Neuronal stem cell (in vitro differentiated cells): Measurements from ENCODE around the gene ZNF177.

ENCODE experiments used
- DNase-seq: peaks from one replicate; pipeline ENCODE4 v3.0.0-alpha.2; 2013; ENCODE audit warnings: low spot score
- H2AFZ ChIP-seq: one replicate; pipeline ENCODE4 v1.6.1; 2013; ENCODE audit warnings: mild to moderate bottlenecking, low read length, inconsistent platforms
- H2AK5ac ChIP-seq: 2 replicates; pipeline ENCODE4 v1.6.1; 2013; ENCODE audit warnings: low read depth, mild to moderate bottlenecking, inconsistent platforms, low read length, moderate library complexity, mixed read lengths
- H2BK120ac ChIP-seq: 2 replicates; pipeline ENCODE4 v1.6.1; 2013; ENCODE audit warnings: low read depth, mild to moderate bottlenecking, inconsistent platforms, low read length, moderate library complexity, mixed read lengths
- H2BK12ac ChIP-seq: one replicate; pipeline ENCODE4 v1.6.1; 2013; ENCODE audit warnings: low read length, inconsistent platforms
- H2BK15ac ChIP-seq: 2 replicates; pipeline ENCODE4 v1.6.1; 2013; ENCODE audit warnings: mild to moderate bottlenecking, low read length, inconsistent platforms, mixed read lengths
- H2BK5ac ChIP-seq: one replicate; pipeline ENCODE4 v1.6.1; 2013; ENCODE audit warnings: inconsistent platforms, mild to moderate bottlenecking, low read length, moderate library complexity
- H3K14ac ChIP-seq: one replicate; pipeline ENCODE4 v1.6.1; 2013; ENCODE audit warnings: low read length, inconsistent platforms
- H3K18ac ChIP-seq: 2 replicates; pipeline ENCODE4 v1.6.1; 2013; ENCODE audit warnings: low read length, inconsistent platforms
- H3K23ac ChIP-seq: 2 replicates; pipeline ENCODE4 v1.6.1; 2013; ENCODE audit warnings: low read depth, mild to moderate bottlenecking, mixed read lengths, low read length, inconsistent platforms; ENCODE audit not compliant: poor library complexity
- H3K27ac ChIP-seq: replicated peaks from 3 replicates; pipeline ENCODE4 v1.5.1; 2013; ENCODE audit warnings: low read length, inconsistent platforms
- H3K27me3 ChIP-seq, 3 experiments: 2 replicates each; pipeline ENCODE4 v1.6.1; 2013; ENCODE audit warnings: low read length in 3 of 3, mild to moderate bottlenecking in 2 of 3, inconsistent platforms in 1 of 3, low read depth in 1 of 3, mixed read lengths in 1 of 3, moderate library complexity in 1 of 3; ENCODE audit not compliant: control insufficient read depth in 3 of 3, insufficient read depth in 3 of 3
- H3K36me3 ChIP-seq, 2 donors: replicated peaks in 1 of 2; 2 replicates each; pipeline ENCODE4 v1.6.1; 2013; ENCODE audit warnings: low read length in 2 of 2; ENCODE audit not compliant: control insufficient read depth in 2 of 2, insufficient read depth in 2 of 2
- H3K4ac ChIP-seq: 2 replicates; pipeline ENCODE4 v1.6.1; 2013; ENCODE audit warnings: inconsistent platforms, mild to moderate bottlenecking, low read length, moderate library complexity
- H3K4me1 ChIP-seq, 2 donors: 1 replicate in 1 of 2; 2 replicates in 1 of 2; pipeline ENCODE4 v1.6.1; 2013; ENCODE audit warnings: low read length in 2 of 2, low read depth in 1 of 2; ENCODE audit not compliant: control insufficient read depth in 2 of 2, insufficient read depth in 1 of 2
- H3K4me2 ChIP-seq: one replicate; pipeline ENCODE4 v1.6.1; 2013; ENCODE audit warnings: mild to moderate bottlenecking, low read length, inconsistent platforms; ENCODE audit not compliant: insufficient read depth, poor library complexity, severe bottlenecking
- H3K4me3 ChIP-seq, 2 donors: 2 replicates each; pipeline ENCODE4 v1.5.1; 2013; ENCODE audit warnings: low read length in 2 of 2, mild to moderate bottlenecking in 2 of 2, inconsistent platforms in 1 of 2, moderate library complexity in 1 of 2
- H3K79me1 ChIP-seq: one replicate; pipeline ENCODE4 v1.6.1; 2013; ENCODE audit warnings: low read depth, mild to moderate bottlenecking, inconsistent platforms, low read length, moderate library complexity
- H3K9ac ChIP-seq: one replicate; pipeline ENCODE4 v1.6.1; 2013; ENCODE audit warnings: mild to moderate bottlenecking, low read depth, low read length, inconsistent platforms; ENCODE audit not compliant: poor library complexity
- H3K9me3 ChIP-seq, 2 donors: replicated peaks in 1 of 2; 2 replicates each; pipeline versions ENCODE3 to v1.6.1; 2013; ENCODE audit warnings: low read length in 2 of 2, mild to moderate bottlenecking in 2 of 2, inconsistent platforms in 1 of 2, low read depth in 1 of 2, mixed read lengths in 1 of 2, moderate library complexity in 1 of 2; ENCODE audit not compliant: control insufficient read depth in 2 of 2, insufficient read depth in 1 of 2
- H4K8ac ChIP-seq: one replicate; pipeline ENCODE4 v1.6.1; 2013; ENCODE audit warnings: low read depth, mild to moderate bottlenecking, inconsistent platforms, low read length, moderate library complexity
- H4K91ac ChIP-seq: one replicate; pipeline ENCODE4 v1.6.1; 2013; ENCODE audit warnings: low read length, low read depth, mild to moderate bottlenecking, inconsistent platforms; ENCODE audit not compliant: poor library complexity
- WGBS, 2 donors: extraction: QIAGEN DNeasy Blood & Tissue Kit; methylation state at CpG; one replicate each; pipeline ENCODE4 v1.1.7; 2013; ENCODE audit warnings: missing lambda C conversion rate in 2 of 2, mixed read lengths in 1 of 2; ENCODE audit not compliant: insufficient read length in 2 of 2, insufficient replicate concordance in 1 of 2; ENCODE audit errors: extremely low coverage in 2 of 2; 5-methylcytosine and 5-hydroxymethylcytosine counted together

The ZNF177 gene

GRCh38 chr19:9348671-9349070 is 14.1 kb upstream of the ZNF177 start:
- no peak overlapping the region for H2BK5ac ChIP-seq
- no peak for DNase-seq
- H3K23ac ChIP-seq: no peak overlapping the region
- H3K4me2 ChIP-seq: no peak overlapping the region
- peaks cover 3 to 13% of the 10 kb centered on the region in 2 donors for H3K36me3 ChIP-seq
- no peak overlapping the region for H4K91ac ChIP-seq
- no peak overlapping the region for H3K18ac ChIP-seq
- no peak overlapping the region for H2BK120ac ChIP-seq
- no peak overlapping the region for H3K4ac ChIP-seq
- no peak overlapping the region for H2BK15ac ChIP-seq
- H3K9me3 ChIP-seq: peaks cover 22 to 68% of the 10 kb centered on the region in 2 donors
- no CpG with 5 or more reads among the region's 22 CpGs for WGBS, 2 donors
- no peak overlapping the region for H4K8ac ChIP-seq
- no peak overlapping the region for H2AK5ac ChIP-seq
- H2BK12ac ChIP-seq: no peak overlapping the region
- no peak overlapping the region for H3K14ac ChIP-seq
- no peak overlapping the region for H3K9ac ChIP-seq
- H3K4me1 ChIP-seq: no peaks in the 10 kb centered on the region
- no peak overlapping the region for H3K4me3 ChIP-seq
- H3K27me3 ChIP-seq: no peaks in the 10 kb centered on the region
- H2AFZ ChIP-seq: no peak overlapping the region
- H3K79me1 ChIP-seq: no peaks in the 10 kb centered on the region
- H3K27ac ChIP-seq: no peak overlapping the region

GRCh38 chr19:9352505-9352904 is 10.3 kb upstream of the ZNF177 start:
- Histone ChIP-seq H3K4ac (no peak overlapping the region), H3K23ac (no peak overlapping the region), H2BK5ac (no peak overlapping the region), H3K9me3 (peaks cover 26 to 64% of the 10 kb centered on the region in 2 donors), H3K36me3 (peaks cover under 1 to 6% of the 10 kb centered on the region in 2 donors), H3K4me3 (no peak overlapping the region), H3K27me3 (no peaks in the 10 kb centered on the region), H3K4me2 (no peak overlapping the region), H2BK15ac (no peak overlapping the region), H4K91ac (no peak overlapping the region), H3K18ac (no peak overlapping the region), H3K4me1 (no peaks in the 10 kb centered on the region), H2AK5ac (no peak overlapping the region), H3K14ac (no peak overlapping the region), H4K8ac (no peak overlapping the region), H3K27ac (no peak overlapping the region), H2BK12ac (no peak overlapping the region), H3K9ac (no peak overlapping the region), H3K79me1 (no peaks in the 10 kb centered on the region), H2AFZ (no peak overlapping the region), H2BK120ac (no peak overlapping the region)
- DNase-seq: no peak
- no CpG with 5 or more reads among the region's 2 CpGs for WGBS, 2 donors

DNA sequence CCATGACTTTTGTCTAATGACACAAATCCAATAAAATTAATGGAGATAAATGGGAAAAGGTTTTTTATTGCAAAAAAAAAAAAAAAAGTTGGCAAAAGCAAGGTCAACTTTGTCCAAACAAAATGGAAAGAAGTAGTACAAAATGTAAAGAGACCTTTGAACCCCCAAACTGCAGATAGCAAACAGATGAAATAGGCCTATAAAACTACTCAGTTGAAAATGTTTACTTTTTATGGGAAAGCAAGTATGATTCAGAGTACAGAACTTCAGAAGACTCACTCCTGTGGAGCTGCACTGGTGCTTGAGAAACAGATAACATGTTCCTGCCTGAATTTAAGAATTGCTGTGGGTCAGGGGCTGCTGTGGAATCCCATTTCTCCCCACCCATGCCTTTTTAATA is 9.8 kb upstream of the ZNF177 start:
- Histone ChIP-seq H3K27ac (no peak overlapping the region), H3K18ac (no peak overlapping the region), H3K79me1 (peaks cover 3% of the 10 kb centered on the region), H2AFZ (no peak overlapping the region), H4K91ac (no peak overlapping the region), H2BK5ac (no peak overlapping the region), H3K4me3 (no peak overlapping the region), H2BK120ac (no peak overlapping the region), H3K36me3 (peaks cover 4 to 10% of the 10 kb centered on the region in 2 donors), H3K4me1 (no peaks in the 10 kb centered on the region), H3K4ac (no peak overlapping the region), H3K23ac (no peak overlapping the region), H3K27me3 (peaks cover 0 to 2% (median 0%) of the 10 kb centered on the region in 3 experiments), H3K4me2 (no peak overlapping the region), H3K9ac (no peak overlapping the region), H4K8ac (no peak overlapping the region), H2AK5ac (no peak overlapping the region), H3K9me3 (peaks cover 28 to 65% of the 10 kb centered on the region in 2 donors), H3K14ac (no peak overlapping the region), H2BK15ac (no peak overlapping the region), H2BK12ac (no peak overlapping the region)
- DNase-seq: no peak

DNA sequence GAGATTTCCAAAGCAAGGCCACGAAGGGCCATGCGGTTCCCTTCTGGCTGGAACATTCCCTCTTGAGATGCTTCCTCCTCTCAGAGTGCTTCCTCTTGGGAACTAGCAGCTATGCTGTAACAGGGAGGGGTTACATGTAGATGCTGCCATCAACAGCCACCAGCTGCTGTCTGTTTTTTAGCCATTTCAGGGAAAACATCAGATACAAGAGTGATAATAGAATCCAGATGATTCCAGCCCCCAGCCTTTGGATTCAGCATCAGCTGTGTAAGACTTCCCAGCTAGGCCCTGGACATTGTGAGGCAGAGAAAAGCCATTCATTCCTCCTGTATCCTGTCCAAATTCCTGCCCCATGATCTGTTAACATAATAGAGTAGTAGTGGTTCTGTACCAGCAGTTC is 8.2 kb upstream of the ZNF177 start:
- peaks cover 4% of the 10 kb centered on the region for H3K79me1 ChIP-seq
- H3K27ac ChIP-seq: no peak overlapping the region
- H4K91ac ChIP-seq: no peak overlapping the region
- H3K18ac ChIP-seq: no peak overlapping the region
- no peak overlapping the region for H3K4ac ChIP-seq
- H3K14ac ChIP-seq: no peak overlapping the region
- H2BK120ac ChIP-seq: no peak overlapping the region
- peaks cover 23 to 64% of the 10 kb centered on the region in 2 donors for H3K9me3 ChIP-seq
- H3K9ac ChIP-seq: no peak overlapping the region
- H3K4me1 ChIP-seq: no peaks in the 10 kb centered on the region
- peaks cover 0 to 2% (median 0%) of the 10 kb centered on the region in 3 experiments for H3K27me3 ChIP-seq
- no peak overlapping the region for H2BK15ac ChIP-seq
- no CpG with 5 or more reads among the region's 2 CpGs for WGBS, 2 donors
- H4K8ac ChIP-seq: no peak overlapping the region
- no peak for DNase-seq
- no peak overlapping the region for H3K4me3 ChIP-seq
- no peak overlapping the region for H3K4me2 ChIP-seq
- peaks cover 5 to 9% of the 10 kb centered on the region in 2 donors for H3K36me3 ChIP-seq
- H2AFZ ChIP-seq: no peak overlapping the region
- no peak overlapping the region for H2AK5ac ChIP-seq
- no peak overlapping the region for H2BK5ac ChIP-seq
- H2BK12ac ChIP-seq: no peak overlapping the region
- H3K23ac ChIP-seq: no peak overlapping the region
